HG02970 (cell line): ENCODE data around the gene INAFM2.

Experiments used
- ATAC-seq: cut with Tn5 transposase; IDR thresholded peaks from one replicate; pipeline ENCODE4 v1.9.1; 2021; ENCODE audit warnings: mild to moderate bottlenecking, moderate library complexity, moderate number of reproducible peaks; ENCODE audit not compliant: unreplicated experiment, low FRiP score

INAFM2 gene

GRCh38 chr15:40340038-40340739 lies 16.7 kb downstream of the INAFM2 start:
- no peak for ATAC-seq

DNA sequence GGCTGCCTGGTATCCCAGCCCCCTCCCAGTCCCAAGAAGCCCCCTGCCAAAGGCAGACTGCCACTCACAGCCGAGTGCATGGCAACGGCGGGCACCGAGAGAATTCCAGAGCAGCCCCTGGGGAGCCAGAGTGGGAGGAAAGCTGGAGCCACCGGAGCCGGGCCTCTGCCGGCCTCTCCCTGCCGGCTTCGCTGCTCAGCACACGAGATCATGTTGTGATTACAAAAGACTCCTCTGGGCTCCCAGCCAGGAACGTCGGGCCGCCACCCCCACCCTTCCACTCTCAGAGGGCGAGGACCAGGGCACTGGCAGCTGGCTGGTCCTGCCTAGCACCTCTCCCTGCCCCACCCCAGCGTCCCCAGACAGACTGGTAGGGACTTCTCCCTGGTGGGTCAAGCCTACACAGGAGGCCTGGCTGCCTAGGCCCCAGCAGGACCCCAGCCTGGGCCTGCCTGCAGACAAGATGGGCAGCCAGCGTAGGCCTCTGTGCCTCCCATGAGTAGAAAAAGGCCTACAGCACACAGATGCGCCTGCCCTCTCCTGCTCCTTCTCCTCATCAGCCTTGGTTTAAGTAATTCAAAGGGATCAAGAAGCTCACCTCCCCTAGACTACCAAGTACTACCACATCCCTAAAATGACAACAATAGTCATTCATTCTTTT lies 17.4 kb downstream of the INAFM2 start, which contains the start of gene CCDC9B:
CCDC9B (minus strand) TSS at position 200 of the 661 bp plus-strand sequence; CDS start at position 80, 120 bp downstream.
- ATAC-seq, result no peak

DNA sequence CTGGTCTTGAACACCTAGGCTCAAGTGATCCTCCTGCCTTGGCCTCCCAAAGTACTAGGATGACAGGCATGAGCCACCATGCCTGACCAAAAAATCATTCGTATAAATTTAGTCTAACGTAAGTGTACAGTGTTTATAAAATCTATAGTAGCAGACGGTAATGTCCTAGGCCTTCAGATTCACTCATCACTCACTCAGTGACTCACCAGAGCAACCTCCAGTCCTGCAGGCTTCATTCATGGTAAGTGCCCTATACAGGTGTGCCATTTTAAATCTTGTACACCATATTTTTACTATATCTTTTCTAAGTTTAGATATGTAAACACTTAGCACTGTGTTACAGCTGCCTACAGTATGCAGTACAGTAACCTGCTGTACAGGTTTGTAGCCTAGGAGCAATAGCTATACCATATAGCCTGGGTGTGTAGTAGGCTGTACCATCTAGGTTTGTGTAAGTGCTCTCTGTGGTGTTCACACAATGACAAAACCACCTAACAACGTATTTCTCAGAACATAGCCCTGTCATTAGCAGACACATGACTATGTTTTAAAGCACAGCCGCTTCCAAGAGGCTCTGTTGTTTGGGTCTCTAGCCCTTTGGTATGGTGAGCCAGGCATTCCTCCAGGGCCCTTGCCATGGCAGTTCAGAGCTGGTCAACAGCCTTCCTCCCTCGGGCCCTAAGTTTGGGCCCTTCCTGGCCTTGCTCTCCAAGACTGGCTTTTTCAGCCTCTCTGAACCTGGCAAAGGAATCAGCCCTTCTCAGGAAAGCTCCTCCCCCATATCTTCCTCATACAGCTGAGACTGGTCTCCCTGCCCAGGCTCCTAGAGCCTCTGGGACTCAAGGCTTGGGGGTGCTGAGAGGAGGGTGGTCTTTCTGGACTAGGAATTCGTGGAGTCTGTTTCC lies 19.2 kb downstream of the INAFM2 start:
- ATAC-seq, result no peak

- ATAC-seq, result no peak
These were observed 20.0 kb downstream of the INAFM2 start for GRCh38 chr15:40343512-40343911.

- no peak for ATAC-seq
These were observed 20.7 kb downstream of the INAFM2 start for GRCh38 chr15:40344217-40344616.

GRCh38 chr15:40344631-40345120 lies 21.2 kb downstream of the INAFM2 start:
- ATAC-seq, result no peak

DNA sequence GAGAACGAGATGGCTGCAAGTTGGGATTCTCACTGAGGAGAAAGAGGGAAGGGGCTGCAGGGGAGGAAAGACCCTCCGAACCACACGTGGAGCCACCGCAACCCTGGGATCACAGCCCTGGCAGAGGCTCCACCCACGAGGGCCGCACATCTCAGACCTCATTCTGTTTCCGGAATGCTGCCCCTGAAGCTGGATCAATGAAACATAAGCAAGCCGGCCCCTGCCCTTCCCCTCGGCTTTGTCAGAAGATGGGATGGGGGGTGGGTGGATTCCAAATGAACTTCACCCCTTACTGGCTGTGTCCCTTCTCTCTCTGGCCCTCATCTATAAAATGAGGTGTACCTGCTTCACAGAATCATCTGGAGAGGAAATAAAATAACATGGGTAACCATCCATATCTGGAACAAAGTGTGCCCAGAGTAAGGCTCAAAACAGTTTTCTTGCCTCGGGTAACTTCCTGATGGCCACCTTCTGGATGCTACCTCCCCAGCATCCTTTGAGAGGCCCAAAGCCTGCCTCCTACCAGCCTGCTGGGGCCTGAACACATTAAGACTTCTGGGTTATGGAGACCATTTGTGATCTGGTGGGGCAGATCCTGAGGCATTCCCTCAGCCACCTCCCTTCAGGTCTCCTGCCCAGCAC lies 21.9 kb downstream of the INAFM2 start:
- ATAC-seq, result no peak

DNA sequence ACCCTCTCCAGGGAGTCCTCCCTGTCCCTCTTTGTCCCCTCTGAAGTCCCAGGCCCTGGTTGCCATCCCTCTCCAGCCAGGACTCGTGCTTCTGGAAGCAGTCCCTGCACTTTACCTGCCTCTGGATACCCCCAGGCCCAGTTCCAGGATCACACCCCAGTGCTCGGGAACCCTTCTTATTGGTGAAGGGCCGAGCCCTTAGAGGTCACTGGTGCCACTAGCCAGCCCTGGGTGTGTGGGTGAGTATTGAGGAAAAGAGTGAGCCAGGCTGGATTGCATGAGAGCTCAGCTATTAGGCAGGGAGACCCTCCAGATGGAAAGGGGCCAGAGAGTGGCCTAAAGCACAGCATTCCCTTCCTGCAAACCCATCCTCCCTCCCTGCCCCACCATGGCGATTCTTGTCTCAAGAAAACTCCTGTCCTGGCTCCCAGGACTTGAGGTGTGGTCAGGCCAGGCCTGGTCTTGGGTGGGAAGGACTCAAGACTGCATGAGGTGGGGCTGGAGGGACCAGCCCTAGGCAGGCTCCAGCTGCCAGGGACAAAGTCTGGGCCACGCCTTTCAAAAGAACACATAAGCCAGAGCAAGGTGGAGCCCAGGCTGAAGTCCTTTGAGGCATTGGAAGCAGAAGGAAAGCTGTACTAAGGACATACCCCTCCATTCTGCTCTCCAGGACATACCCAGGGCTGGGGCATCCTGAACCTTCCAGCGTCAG lies 22.5 kb downstream of the INAFM2 start:
- ATAC-seq, result no peak

GRCh38 chr15:40346579-40347558 lies 23.4 kb downstream of the INAFM2 start:
- no peak for ATAC-seq

- no peak for ATAC-seq
These were observed 24.3 kb downstream of the INAFM2 start for GRCh38 chr15:40347559-40348473.

DNA sequence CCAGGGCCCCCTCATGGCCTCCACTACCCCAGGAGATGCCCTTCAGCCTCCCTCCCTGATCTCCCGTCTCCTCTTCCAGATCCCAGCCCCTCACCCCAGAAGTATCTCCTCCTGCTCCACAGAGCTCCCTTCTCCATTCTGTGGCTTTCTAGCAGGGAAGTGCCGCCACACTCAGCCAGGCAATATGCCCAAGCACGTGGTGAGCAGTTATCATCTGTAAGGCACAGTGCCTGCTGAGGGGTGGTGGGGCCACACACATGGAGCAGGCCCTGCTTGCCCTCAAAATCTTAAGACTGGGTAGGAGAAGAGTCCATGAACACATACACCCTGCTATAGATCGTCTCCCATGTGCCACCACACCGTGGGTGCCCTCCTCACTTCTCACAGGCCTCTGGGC lies 25.0 kb downstream of the INAFM2 start:
- ATAC-seq, result no peak

DNA sequence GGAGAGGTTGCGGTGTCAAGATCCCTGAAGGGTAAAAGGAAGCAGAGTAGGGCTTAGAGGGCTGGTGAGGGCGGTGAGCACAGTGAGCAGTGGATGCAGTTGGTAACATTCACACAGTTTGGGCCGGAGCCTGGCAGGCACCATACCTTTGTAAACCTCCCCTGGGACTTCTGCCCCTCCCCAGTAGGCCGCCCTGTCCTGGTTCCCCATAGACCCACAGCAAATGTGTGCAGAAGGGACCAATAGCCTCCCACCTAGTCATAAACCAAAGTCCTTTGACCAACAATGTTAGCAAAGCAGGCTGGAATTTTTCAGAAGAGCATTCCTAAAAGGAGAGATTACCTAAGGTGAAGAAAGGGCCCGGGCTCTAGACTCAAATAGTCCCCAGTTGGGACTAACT lies 25.7 kb downstream of the INAFM2 start:
- ATAC-seq, result no peak

GRCh38 chr15:40352281-40352901 lies 28.9 kb downstream of the INAFM2 start:
- ATAC-seq, result no peak

GRCh38 chr15:40353697-40354096 lies 30.2 kb downstream of the INAFM2 start:
- no peak for ATAC-seq

DNA sequence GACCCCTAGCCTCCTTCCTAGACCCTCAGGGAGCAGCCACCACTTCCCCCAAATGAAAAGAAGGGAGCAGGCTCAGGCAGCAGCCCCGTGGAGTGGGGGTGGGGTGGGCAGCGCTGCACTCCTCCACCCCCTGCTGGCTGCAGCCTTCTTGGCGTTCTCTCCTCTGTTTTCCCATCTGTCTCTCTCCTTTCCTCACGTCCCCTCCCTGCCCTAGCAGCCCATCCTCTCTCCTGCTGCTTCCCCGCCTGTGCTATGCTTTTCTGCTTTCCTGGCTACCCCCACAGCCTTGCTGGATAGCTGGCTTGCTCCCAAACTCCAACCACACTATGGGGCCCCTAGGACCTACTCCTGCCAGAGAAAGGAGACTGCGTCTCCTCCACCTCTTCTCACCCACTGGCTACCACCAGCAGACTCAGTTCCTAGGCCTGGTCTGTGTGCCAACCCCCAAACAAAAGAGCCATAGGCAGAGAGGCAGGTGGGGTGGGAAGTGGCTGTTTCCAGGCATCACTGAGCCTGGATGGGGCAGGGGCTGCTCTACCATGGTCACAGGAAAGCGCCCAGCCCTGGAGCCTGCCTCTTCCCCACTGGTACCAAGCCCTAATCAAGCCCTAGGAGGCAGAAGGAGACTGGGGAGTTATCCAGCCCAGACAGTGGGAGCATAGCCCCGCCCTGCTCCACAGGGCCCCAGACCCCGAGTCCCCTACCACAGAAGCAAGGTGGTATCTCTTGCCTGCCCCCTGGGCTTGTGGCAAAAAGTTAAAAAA lies 31.1 kb downstream of the INAFM2 start:
- ATAC-seq, result no peak

GRCh38 chr15:40355976-40356585 lies 32.6 kb downstream of the INAFM2 start:
- ATAC-seq, result no peak
